ENCODE measurements around the gene TNNI3. TPM values are rescaled to one million over a fixed set of nuclear protein-coding genes. Genes with fewer than 3 reads are reported as not detected.

The TNNI3 gene
- total and polyA plus RNA-seq, 2 of the 4 experiments (the other 2 are of a cell fraction) = not detected

- no peak overlapping the region for H4K5ac ChIP-seq (ENCODE audit: low read depth, low read length)
- H3K14ac ChIP-seq (replicated peaks; ENCODE audit: low read depth, low read length) = no peak overlapping the region
- no peak overlapping the region for H2AK5ac ChIP-seq (ENCODE audit: low read depth, low read length)
- dilution Hi-C loops (cut with HindIII; ENCODE audit: low sequenced_read_pairs, unreplicated experiment) (no loop called here), intact Hi-C loops (cut with micrococcal nuclease) (no loop called here), in situ Hi-C loops (cut with MboI; ENCODE audit: low sequenced_read_pairs) (no loop called here)
- CTCF ChIA-PET = no interaction called here
- H4K8ac ChIP-seq (ENCODE audit: low read depth in 2 of 2, low read length in 2 of 2) = no peak overlapping the region
- H2BK5ac ChIP-seq (ENCODE audit: low read depth, low read length, poor library complexity, severe bottlenecking) = no peak overlapping the region
- no peak overlapping the region for H3K23ac ChIP-seq (ENCODE audit: low read depth, low read length)
- no peak overlapping the region for H3K9ac ChIP-seq (ENCODE audit: low read depth, low read length)
- no peak overlapping the region for H2BK120ac ChIP-seq (ENCODE audit: low read depth, low read length)
- no peak overlapping the region for H4K91ac ChIP-seq (ENCODE audit: insufficient read depth, low read depth, low read length)
- BruUV-seq (replicated peaks) = no TSS peak
- H3K4ac ChIP-seq (ENCODE audit: low read depth, low read length) = no peak overlapping the region
- H3K27ac ChIP-seq (ENCODE audit: insufficient read depth, low read length) = no peak overlapping the region
- no peak overlapping the region for H2BK15ac ChIP-seq (ENCODE audit: low read depth, low read length)
- peaks cover 1% of the 10 kb centered on the region; the same call in 1 of the 2 replicates for H3K4me1 ChIP-seq (ENCODE audit: control insufficient read depth, insufficient read depth, low read length)
- no peaks in the 10 kb centered on the region for H3K79me1 ChIP-seq (ENCODE audit: low read depth in 1 of 2, low read length in 2 of 2)
- H2AFZ ChIP-seq (replicated peaks; ENCODE audit: low read length, poor library complexity) = peak overlapping the region; percentile 44
- no peak for ATAC-seq (ENCODE audit: low read depth)
- no peak overlapping the region for H2BK20ac ChIP-seq (ENCODE audit: low read depth, low read length)
- DNase-seq = no peak
- H3K56ac ChIP-seq (ENCODE audit: extremely low read depth, insufficient read depth, low read length) = no peak overlapping the region
- H4K20me1 ChIP-seq (ENCODE audit: insufficient read depth, low read length) = no peaks in the 10 kb centered on the region
- H3K18ac ChIP-seq (ENCODE audit: low read depth, low read length) = no peak overlapping the region
- POLR2A ChIA-PET (ENCODE audit: unreplicated experiment) = no interaction called here
- no peaks in the 10 kb centered on the region for H3K36me3 ChIP-seq (ENCODE audit: control insufficient read depth, insufficient read depth, low read length)
- H3K9me1 ChIP-seq (ENCODE audit: insufficient read depth, low read length) = no peaks in the 10 kb centered on the region
- H3K4me3 ChIP-seq (ENCODE audit: insufficient read depth, low read depth, low read length) = no peak overlapping the region
- H3K9me3 ChIP-seq (ENCODE audit: control insufficient read depth, insufficient read depth, low read length) = no peaks in the 10 kb centered on the region
- H2AK9ac ChIP-seq (replicated peaks; ENCODE audit: low read depth, low read length, poor library complexity) = no peak overlapping the region
- peaks cover 43% of the 10 kb centered on the region for H3K27me3 ChIP-seq (ENCODE audit: control insufficient read depth, insufficient read depth, low read length)
- TF ChIP-seq CEBPB (IDR thresholded peaks at IDR 0.05; ENCODE audit: low read depth, low read length) = no peak
- TF ChIP-seq MAFK (IDR thresholded peaks at IDR 0.05; ENCODE audit: low read depth, low read length) = no peak
- H3K4me2 ChIP-seq (ENCODE audit: low read depth, low read length) = no peak overlapping the region
Observed at GRCh38 chr19:55152017-55152416, 5.5 kb downstream of the TNNI3 start.
